Measurements from ENCODE around the gene CELF2.

CELF2 gene

DNA sequence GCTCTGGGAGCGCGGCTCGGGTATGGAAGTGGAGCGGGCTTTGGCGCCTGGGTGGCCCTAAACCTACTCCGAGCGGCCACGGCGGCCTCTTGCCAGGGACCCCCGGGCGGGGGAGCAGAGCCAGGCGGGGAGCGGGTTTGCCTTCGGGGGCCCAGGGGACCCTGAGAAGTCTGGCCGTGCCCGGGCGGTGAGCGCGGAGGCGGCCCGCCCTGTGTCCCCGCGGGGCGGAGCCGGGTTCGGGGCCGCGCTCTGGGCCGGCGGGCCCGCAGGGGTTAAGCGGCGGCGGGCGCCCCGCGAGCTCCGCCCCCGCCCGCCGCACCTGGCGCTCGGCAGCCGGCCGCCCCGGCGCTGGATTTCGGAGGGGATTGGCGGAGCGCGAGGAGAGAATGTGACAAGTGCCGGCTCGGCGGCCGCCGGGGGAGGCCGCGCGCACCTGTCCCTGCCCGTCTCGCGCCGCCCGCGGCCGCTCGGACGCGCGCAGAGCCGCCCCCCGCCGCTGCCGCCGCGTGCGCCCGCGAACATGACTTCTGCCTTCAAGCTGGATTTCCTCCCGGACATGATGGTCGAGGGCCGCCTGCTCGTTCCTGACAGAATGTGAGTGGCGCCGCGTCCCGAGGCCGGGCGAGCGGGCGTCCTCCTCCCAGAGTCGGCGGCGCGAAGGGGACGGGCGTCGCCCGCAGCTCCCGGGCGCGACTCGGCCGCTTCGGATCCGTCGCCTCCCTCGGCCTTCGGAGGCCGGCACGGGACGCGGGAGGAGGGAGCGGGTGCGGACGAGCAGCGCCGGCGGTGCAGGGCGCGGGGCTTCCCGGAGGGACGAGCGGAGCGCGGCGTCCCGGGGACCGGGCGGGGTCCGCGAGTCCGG is at the start of gene CELF2:
Gene CELF2 (plus strand): TSS at position 303 of the 862 bp plus-strand sequence. CDS start 218 bp downstream, at position 521.
- Histone ChIP-seq H3K27me3 (ENCODE audit: control insufficient read depth in 5 of 5, insufficient read depth in 4 of 5, low read length in 5 of 5) (peaks cover 0 to 8% (median 0%) of the 10 kb centered on the region in 5 donors), H3K4me3 (ENCODE audit: low read depth in 1 of 5, low read length in 5 of 5) (peak within 1 kb of the TSS; percentile 66 to 78 (median 77)), H3K4me1 (ENCODE audit: control insufficient read depth in 5 of 5, insufficient read depth in 5 of 5, low read length in 5 of 5) (peaks cover 2 to 59% (median 38%) of the 10 kb centered on the region in 5 donors), H3K27ac (ENCODE audit: low read depth, low read length) (peak within 1 kb of the TSS; percentile 79), H3K9ac (ENCODE audit: low read length in 5 of 5) (peak within 1 kb of the TSS in 4 of 5 donors; percentile 33 to 79 (median 70)), H3K36me3 (ENCODE audit: control insufficient read depth in 5 of 5, insufficient read depth in 5 of 5, low read length in 5 of 5) (no peaks in the 10 kb centered on the region), H3K9me3 (ENCODE audit: control insufficient read depth in 5 of 5, low read length in 5 of 5) (no peaks in the 10 kb centered on the region)

DNA sequence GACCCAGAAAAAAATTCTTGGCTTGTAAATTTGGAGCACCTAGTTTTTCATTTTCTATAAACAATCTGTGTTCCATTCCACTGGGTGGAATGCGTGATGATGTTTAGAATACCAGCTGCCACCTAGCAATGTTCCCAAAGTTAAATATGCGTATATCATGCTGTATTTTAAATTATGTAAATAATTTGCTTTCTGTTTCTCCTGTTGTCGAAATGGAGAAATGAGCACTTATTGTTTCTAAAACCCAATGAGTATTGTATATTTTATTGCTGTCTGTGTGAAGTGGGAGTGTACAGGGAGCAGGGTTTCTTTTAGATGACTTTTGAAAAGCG is 49.4 kb upstream of the CELF2 start:
- no peak overlapping the region for H3K4me3 ChIP-seq (ENCODE audit: low read depth in 1 of 5, low read length in 5 of 5)
- no peaks in the 10 kb centered on the region for H3K9me3 ChIP-seq (ENCODE audit: control insufficient read depth in 5 of 5, low read length in 5 of 5)
- H3K27me3 ChIP-seq (ENCODE audit: control insufficient read depth in 5 of 5, insufficient read depth in 4 of 5, low read length in 5 of 5) = no peaks in the 10 kb centered on the region
- peaks cover 0 to 5% (median 0%) of the 10 kb centered on the region in 5 donors for H3K4me1 ChIP-seq (ENCODE audit: control insufficient read depth in 5 of 5, insufficient read depth in 5 of 5, low read length in 5 of 5)
- H3K27ac ChIP-seq (ENCODE audit: low read depth, low read length) = no peak overlapping the region
- H3K36me3 ChIP-seq (ENCODE audit: control insufficient read depth in 5 of 5, insufficient read depth in 5 of 5, low read length in 5 of 5) = no peaks in the 10 kb centered on the region
- H3K9ac ChIP-seq (ENCODE audit: low read length in 5 of 5) = no peak overlapping the region

GRCh38 chr10:10973310-10973709 is 44.4 kb upstream of the CELF2 start:
- Histone ChIP-seq H3K4me1 (ENCODE audit: control insufficient read depth in 5 of 5, insufficient read depth in 5 of 5, low read length in 5 of 5) (peaks cover 0 to 30% (median 24%) of the 10 kb centered on the region in 5 donors), H3K9ac (ENCODE audit: low read length in 5 of 5) (no peak overlapping the region), H3K27ac (ENCODE audit: low read depth, low read length) (no peak overlapping the region), H3K36me3 (ENCODE audit: control insufficient read depth in 5 of 5, insufficient read depth in 5 of 5, low read length in 5 of 5) (no peaks in the 10 kb centered on the region), H3K4me3 (ENCODE audit: low read depth in 1 of 5, low read length in 5 of 5) (no peak overlapping the region), H3K9me3 (ENCODE audit: control insufficient read depth in 5 of 5, low read length in 5 of 5) (no peaks in the 10 kb centered on the region), H3K27me3 (ENCODE audit: control insufficient read depth in 5 of 5, insufficient read depth in 4 of 5, low read length in 5 of 5) (no peaks in the 10 kb centered on the region)

DNA sequence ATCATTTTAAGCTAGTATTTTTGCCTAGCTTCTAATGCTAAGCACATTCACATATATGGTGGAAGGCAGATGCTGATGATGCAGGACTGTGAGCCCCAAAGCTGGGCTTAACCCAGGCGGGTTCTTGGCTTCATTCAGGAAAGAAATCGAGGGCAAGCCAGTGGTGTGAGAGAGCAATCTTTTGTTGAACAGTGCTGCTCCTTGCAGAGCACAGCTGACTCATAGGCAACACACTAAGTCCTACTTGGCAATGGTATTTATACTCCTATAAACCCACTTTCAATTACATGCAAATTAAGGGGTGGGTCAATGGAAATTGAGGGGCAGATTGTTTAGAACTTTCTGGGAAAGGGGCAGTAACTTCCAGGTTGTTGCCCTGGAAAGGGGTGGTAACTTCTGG is 42.0 kb upstream of the CELF2 start:
- H3K9me3 ChIP-seq (ENCODE audit: control insufficient read depth in 5 of 5, low read length in 5 of 5) = no peaks in the 10 kb centered on the region
- peaks cover 0 to 38% (median 29%) of the 10 kb centered on the region in 5 donors for H3K4me1 ChIP-seq (ENCODE audit: control insufficient read depth in 5 of 5, insufficient read depth in 5 of 5, low read length in 5 of 5)
- H3K27me3 ChIP-seq (ENCODE audit: control insufficient read depth in 5 of 5, insufficient read depth in 4 of 5, low read length in 5 of 5) = no peaks in the 10 kb centered on the region
- no peaks in the 10 kb centered on the region for H3K36me3 ChIP-seq (ENCODE audit: control insufficient read depth in 5 of 5, insufficient read depth in 5 of 5, low read length in 5 of 5)
- H3K9ac ChIP-seq (ENCODE audit: low read length in 5 of 5) = no peak overlapping the region
- no peak overlapping the region for H3K27ac ChIP-seq (ENCODE audit: low read depth, low read length)
- H3K4me3 ChIP-seq (ENCODE audit: low read depth in 1 of 5, low read length in 5 of 5) = no peak overlapping the region

- peaks cover 0 to 38% (median 29%) of the 10 kb centered on the region in 5 donors for H3K4me1 ChIP-seq (ENCODE audit: control insufficient read depth in 5 of 5, insufficient read depth in 5 of 5, low read length in 5 of 5)
- no peaks in the 10 kb centered on the region for H3K9me3 ChIP-seq (ENCODE audit: control insufficient read depth in 5 of 5, low read length in 5 of 5)
- no peaks in the 10 kb centered on the region for H3K36me3 ChIP-seq (ENCODE audit: control insufficient read depth in 5 of 5, insufficient read depth in 5 of 5, low read length in 5 of 5)
- H3K27me3 ChIP-seq (ENCODE audit: control insufficient read depth in 5 of 5, insufficient read depth in 4 of 5, low read length in 5 of 5) = no peaks in the 10 kb centered on the region
- H3K27ac ChIP-seq (ENCODE audit: low read depth, low read length) = peak overlapping the region; percentile 77
- no peak overlapping the region for H3K4me3 ChIP-seq (ENCODE audit: low read depth in 1 of 5, low read length in 5 of 5)
- no peak overlapping the region for H3K9ac ChIP-seq (ENCODE audit: low read length in 5 of 5)
Measured at GRCh38 chr10:10976652-10977051, 41.0 kb upstream of the CELF2 start.

GRCh38 chr10:10977226-10977956 is 40.3 kb upstream of the CELF2 start:
- no peak overlapping the region for H3K4me3 ChIP-seq (ENCODE audit: low read depth in 1 of 5, low read length in 5 of 5)
- H3K4me1 ChIP-seq (ENCODE audit: control insufficient read depth in 5 of 5, insufficient read depth in 5 of 5, low read length in 5 of 5) = peaks cover 0 to 38% (median 29%) of the 10 kb centered on the region in 5 donors
- H3K9ac ChIP-seq (ENCODE audit: low read length in 5 of 5) = peak overlapping the region in 2 of 5 donors; percentile 52 to 67
- no peaks in the 10 kb centered on the region for H3K9me3 ChIP-seq (ENCODE audit: control insufficient read depth in 5 of 5, low read length in 5 of 5)
- peak overlapping the region; percentile 77 for H3K27ac ChIP-seq (ENCODE audit: low read depth, low read length)
- H3K36me3 ChIP-seq (ENCODE audit: control insufficient read depth in 5 of 5, insufficient read depth in 5 of 5, low read length in 5 of 5) = no peaks in the 10 kb centered on the region
- no peaks in the 10 kb centered on the region for H3K27me3 ChIP-seq (ENCODE audit: control insufficient read depth in 5 of 5, insufficient read depth in 4 of 5, low read length in 5 of 5)

GRCh38 chr10:10977978-10978377 is 39.7 kb upstream of the CELF2 start:
- peak overlapping the region in 2 of 5 donors; percentile 52 to 67 for H3K9ac ChIP-seq (ENCODE audit: low read length in 5 of 5)
- H3K36me3 ChIP-seq (ENCODE audit: control insufficient read depth in 5 of 5, insufficient read depth in 5 of 5, low read length in 5 of 5) = no peaks in the 10 kb centered on the region
- H3K9me3 ChIP-seq (ENCODE audit: control insufficient read depth in 5 of 5, low read length in 5 of 5) = no peaks in the 10 kb centered on the region
- H3K27ac ChIP-seq (ENCODE audit: low read depth, low read length) = peak overlapping the region; percentile 77
- H3K4me1 ChIP-seq (ENCODE audit: control insufficient read depth in 5 of 5, insufficient read depth in 5 of 5, low read length in 5 of 5) = peaks cover 0 to 38% (median 29%) of the 10 kb centered on the region in 5 donors
- H3K4me3 ChIP-seq (ENCODE audit: low read depth in 1 of 5, low read length in 5 of 5) = no peak overlapping the region
- no peaks in the 10 kb centered on the region for H3K27me3 ChIP-seq (ENCODE audit: control insufficient read depth in 5 of 5, insufficient read depth in 4 of 5, low read length in 5 of 5)

- Histone ChIP-seq H3K36me3 (ENCODE audit: control insufficient read depth in 5 of 5, insufficient read depth in 5 of 5, low read length in 5 of 5) (no peaks in the 10 kb centered on the region), H3K27me3 (ENCODE audit: control insufficient read depth in 5 of 5, insufficient read depth in 4 of 5, low read length in 5 of 5) (no peaks in the 10 kb centered on the region), H3K9me3 (ENCODE audit: control insufficient read depth in 5 of 5, low read length in 5 of 5) (no peaks in the 10 kb centered on the region), H3K9ac (ENCODE audit: low read length in 5 of 5) (no peak overlapping the region), H3K4me3 (ENCODE audit: low read depth in 1 of 5, low read length in 5 of 5) (no peak overlapping the region), H3K27ac (ENCODE audit: low read depth, low read length) (no peak overlapping the region), H3K4me1 (ENCODE audit: control insufficient read depth in 5 of 5, insufficient read depth in 5 of 5, low read length in 5 of 5) (no peaks in the 10 kb centered on the region)
Measured at GRCh38 chr10:10985361-10985760, 32.3 kb upstream of the CELF2 start.

GRCh38 chr10:10986606-10987005 is 31.1 kb upstream of the CELF2 start:
- no peaks in the 10 kb centered on the region for H3K9me3 ChIP-seq (ENCODE audit: control insufficient read depth in 5 of 5, low read length in 5 of 5)
- H3K27me3 ChIP-seq (ENCODE audit: control insufficient read depth in 5 of 5, insufficient read depth in 4 of 5, low read length in 5 of 5) = no peaks in the 10 kb centered on the region
- no peak overlapping the region for H3K9ac ChIP-seq (ENCODE audit: low read length in 5 of 5)
- H3K4me1 ChIP-seq (ENCODE audit: control insufficient read depth in 5 of 5, insufficient read depth in 5 of 5, low read length in 5 of 5) = no peaks in the 10 kb centered on the region
- no peaks in the 10 kb centered on the region for H3K36me3 ChIP-seq (ENCODE audit: control insufficient read depth in 5 of 5, insufficient read depth in 5 of 5, low read length in 5 of 5)
- no peak overlapping the region for H3K4me3 ChIP-seq (ENCODE audit: low read depth in 1 of 5, low read length in 5 of 5)
- no peak overlapping the region for H3K27ac ChIP-seq (ENCODE audit: low read depth, low read length)

DNA sequence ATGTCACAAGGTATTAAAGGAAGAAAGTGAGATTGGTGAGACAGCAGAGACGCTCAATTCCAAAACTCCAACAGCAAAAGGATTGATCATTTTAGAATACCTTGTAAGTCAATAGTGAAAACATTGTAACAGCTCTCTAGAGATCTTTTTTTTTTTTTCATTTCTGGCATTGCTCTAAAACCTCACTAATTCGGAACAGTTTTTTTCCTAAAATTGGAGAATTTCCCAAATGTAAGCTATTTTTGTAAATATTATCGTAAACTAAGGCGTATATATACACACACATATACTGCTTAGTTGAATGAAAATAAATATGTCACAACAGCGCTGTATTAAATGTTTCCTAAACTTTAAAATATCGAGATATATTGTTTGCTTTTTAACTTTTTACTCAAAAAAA is 30.6 kb upstream of the CELF2 start:
- H3K4me3 ChIP-seq (ENCODE audit: low read depth in 1 of 5, low read length in 5 of 5) = no peak overlapping the region
- no peaks in the 10 kb centered on the region for H3K27me3 ChIP-seq (ENCODE audit: control insufficient read depth in 5 of 5, insufficient read depth in 4 of 5, low read length in 5 of 5)
- no peak overlapping the region for H3K27ac ChIP-seq (ENCODE audit: low read depth, low read length)
- no peaks in the 10 kb centered on the region for H3K4me1 ChIP-seq (ENCODE audit: control insufficient read depth in 5 of 5, insufficient read depth in 5 of 5, low read length in 5 of 5)
- H3K9me3 ChIP-seq (ENCODE audit: control insufficient read depth in 5 of 5, low read length in 5 of 5) = no peaks in the 10 kb centered on the region
- no peaks in the 10 kb centered on the region for H3K36me3 ChIP-seq (ENCODE audit: control insufficient read depth in 5 of 5, insufficient read depth in 5 of 5, low read length in 5 of 5)
- no peak overlapping the region for H3K9ac ChIP-seq (ENCODE audit: low read length in 5 of 5)

Data from subcutaneous abdominal adipose tissue (tissue), 5 donors.